NCI-H510A treated with DMSO at 0.1 percent for 48 hours (cell line): Measurements from ENCODE around the gene CCDC181.

Source experiments
- DNase-seq: peaks from one replicate; lab custom pipeline; 2025; lab: John Stamatoyannopoulos, UW

The CCDC181 gene

DNA sequence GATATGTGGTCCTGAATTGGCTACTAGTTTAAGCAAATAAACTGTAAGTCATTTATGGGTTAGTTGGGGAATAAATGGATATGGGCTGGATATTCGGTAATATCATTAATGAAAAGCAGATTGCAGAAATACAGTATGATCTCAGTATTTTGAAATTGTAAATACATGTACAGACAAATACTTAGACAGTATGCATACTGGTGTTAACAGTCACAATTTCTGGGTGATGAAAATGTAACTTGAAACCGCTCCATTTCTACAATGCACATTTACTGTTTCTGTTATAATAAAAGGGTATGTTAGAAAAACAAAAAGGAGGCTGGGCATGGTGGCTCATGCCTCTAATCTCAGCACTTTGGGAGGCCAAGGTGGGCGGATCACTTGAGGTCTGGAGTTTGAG, 31.3 kb downstream of the CCDC181 start:
- DNase-seq: no peak

GRCh38 chr1:169392406-169392805, 34.9 kb downstream of the CCDC181 start:
- no peak for DNase-seq

DNA sequence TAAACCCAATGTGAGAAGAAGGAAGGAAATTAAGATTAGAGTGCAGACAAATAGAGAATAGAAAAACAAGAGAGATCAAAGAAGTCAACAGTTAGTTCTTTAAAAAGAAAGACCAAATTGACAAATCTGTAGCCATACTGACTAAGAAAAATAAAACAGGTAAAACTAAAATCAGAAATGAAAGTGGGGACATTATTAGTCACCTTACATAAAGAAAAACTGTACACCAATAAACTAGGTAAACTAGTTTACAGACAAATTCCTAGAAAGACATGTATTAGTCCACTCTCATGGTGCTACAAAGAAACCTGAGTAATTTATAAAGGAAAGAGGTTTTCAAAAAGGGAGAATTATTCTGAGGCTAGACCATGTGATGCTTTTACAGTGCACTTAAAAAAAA, 37.0 kb downstream of the CCDC181 start:
- no peak for DNase-seq

DNA sequence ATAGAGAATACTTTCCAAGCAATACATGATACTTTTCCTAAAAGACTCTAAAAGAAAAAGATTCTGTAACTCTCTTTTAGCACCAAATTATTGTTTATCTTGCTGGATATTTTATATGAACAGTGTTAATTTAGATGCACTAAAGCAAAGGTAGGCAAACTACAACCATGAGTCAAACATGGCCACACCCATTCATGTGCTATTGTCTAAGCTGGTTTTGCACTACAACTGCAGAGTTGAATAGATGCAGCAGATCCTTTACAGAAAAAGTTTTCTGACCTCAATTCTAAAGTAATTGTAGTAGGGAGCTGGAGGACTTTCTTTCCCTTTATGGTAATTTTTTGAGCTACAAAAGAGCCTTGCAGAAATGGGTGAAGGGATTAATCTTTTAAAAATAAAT, 39.9 kb downstream of the CCDC181 start:
- no peak for DNase-seq

- no peak for DNase-seq
These were observed 43.8 kb downstream of the CCDC181 start for GRCh38 chr1:169383449-169383848.

- DNase-seq: no peak
These were observed 46.1 kb downstream of the CCDC181 start for GRCh38 chr1:169381162-169381561.

DNA sequence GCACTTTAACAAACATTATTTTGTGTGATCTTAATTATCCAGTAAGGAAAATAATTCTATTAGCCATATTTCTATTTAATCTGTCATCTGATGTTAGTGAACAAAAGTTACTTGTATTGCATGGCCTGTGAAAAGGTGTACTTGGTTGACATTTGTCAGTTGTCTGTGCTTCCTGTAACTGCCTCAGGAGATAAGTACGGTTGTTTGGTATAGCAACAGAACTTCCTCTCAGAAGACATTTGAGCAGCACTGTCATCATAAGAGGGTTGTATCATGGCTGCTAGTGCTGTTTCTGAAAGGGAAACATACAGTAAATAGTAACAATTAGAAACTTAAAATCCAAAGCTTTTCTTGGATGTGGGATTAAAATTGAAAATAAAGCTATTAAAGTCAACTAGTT, 55.9 kb downstream of the CCDC181 start:
- DNase-seq: no peak

GRCh38 chr1:169368406-169368769, 58.9 kb downstream of the CCDC181 start:
- peak; percentile 28 for DNase-seq

GRCh38 chr1:169367686-169368405, 59.4 kb downstream of the CCDC181 start, which contains the start of the genes BLZF1 and NME7:
Gene BLZF1, plus strand, starts transcription at chr1:169368195. Its CDS starts 1,328 bp downstream, at chr1:169369523.
Gene NME7, minus strand, starts transcription at chr1:169367797. Its CDS starts 87 bp downstream, at chr1:169367710.
- peak; percentile 94 for DNase-seq

DNA sequence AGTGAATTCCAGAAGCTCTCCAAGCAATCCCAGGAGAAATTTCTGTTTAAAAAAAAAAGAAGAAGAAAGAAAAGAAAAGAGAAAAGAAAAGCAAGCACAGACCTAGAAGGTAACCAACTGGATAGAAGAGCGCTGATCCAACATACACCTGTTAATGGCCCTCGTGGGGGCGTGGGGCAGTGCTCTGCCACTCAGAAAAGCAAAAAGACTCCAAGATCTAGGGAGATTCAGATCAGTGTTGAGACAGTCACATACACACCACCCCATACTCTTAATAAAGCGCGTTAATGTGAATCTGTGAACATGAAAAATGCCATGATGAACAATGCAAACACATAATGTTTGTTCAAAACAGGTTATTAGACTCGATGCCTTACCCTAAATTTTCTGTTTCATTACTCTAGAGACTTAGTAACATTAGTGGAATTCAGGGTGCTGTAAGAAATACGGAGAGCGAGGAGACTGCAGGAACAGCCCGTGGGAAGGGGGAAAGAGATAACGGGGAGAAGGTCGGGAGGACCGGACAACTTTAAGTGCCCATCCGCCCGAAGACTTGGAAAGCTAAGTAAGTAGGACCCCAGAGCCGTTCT, 60.1 kb downstream of the CCDC181 start:
- DNase-seq: peak; percentile 66

DNA sequence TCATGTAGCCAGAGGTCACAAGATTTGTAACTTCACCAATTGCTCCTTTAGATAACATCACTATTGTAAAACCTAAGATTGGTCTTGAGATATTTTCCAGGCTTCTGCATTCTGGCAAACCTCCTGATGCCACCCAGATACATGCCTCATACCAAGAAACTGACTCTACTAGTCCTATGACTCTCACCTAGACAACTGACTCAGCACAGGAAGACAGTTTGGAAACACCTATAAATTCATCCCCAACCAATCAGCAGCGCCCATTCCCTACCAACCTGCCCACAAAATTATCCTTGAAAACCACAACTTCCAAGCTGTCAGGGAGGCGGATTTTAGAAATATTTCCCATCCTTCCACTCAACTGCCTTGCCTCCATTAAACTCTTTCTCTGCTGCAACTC, 62.3 kb downstream of the CCDC181 start:
- no peak for DNase-seq

DNA sequence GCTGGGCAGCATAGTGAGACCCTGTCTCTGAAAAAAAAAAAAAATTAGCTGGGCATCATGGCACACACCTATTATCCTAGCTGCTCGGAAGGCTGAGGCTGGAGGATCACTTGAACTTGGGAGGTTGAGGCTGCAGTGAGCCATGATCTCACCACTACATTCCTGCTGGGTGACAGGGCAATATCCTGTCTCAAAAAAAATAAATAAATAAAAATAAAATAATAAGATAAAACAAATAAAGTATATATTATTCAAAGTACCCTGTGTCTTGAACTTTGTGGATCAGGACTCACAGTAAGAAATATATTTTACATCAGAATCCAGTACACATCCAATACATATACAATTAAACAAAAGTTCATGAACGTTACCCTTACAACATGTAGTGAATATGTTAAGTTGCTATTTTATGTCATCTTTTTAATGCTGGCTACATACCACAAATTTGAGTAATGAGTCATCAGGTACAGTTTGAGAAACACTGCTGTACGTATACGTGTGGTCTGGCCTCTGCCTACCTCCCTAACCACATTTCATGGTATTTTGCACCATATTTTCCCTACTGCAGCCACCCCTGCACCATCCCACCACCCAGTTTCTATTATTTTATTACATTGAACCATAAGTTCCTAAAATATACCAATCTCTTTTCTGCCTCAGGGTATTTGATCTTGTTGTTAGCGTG, 64.1 kb downstream of the CCDC181 start:
- no peak for DNase-seq

GRCh38 chr1:169361281-169361680, 66.0 kb downstream of the CCDC181 start:
- DNase-seq: no peak

- peak; percentile 4 for DNase-seq
These were observed 66.9 kb downstream of the CCDC181 start for GRCh38 chr1:169360415-169360814.

- peak; percentile 75 for DNase-seq
These were observed 78.8 kb downstream of the CCDC181 start for GRCh38 chr1:169348383-169349036.

GRCh38 chr1:169347688-169348382, 79.4 kb downstream of the CCDC181 start:
- no peak for DNase-seq

- DNase-seq: no peak
These were observed 81.2 kb downstream of the CCDC181 start for GRCh38 chr1:169346036-169346589.

GRCh38 chr1:169345511-169345910, 81.8 kb downstream of the CCDC181 start:
- DNase-seq: no peak
